ENCODE data around the gene VWA5A.
A peak's percentile ranks its signal among the peaks of the same experiment; 100 is the strongest.

The VWA5A gene

DNA sequence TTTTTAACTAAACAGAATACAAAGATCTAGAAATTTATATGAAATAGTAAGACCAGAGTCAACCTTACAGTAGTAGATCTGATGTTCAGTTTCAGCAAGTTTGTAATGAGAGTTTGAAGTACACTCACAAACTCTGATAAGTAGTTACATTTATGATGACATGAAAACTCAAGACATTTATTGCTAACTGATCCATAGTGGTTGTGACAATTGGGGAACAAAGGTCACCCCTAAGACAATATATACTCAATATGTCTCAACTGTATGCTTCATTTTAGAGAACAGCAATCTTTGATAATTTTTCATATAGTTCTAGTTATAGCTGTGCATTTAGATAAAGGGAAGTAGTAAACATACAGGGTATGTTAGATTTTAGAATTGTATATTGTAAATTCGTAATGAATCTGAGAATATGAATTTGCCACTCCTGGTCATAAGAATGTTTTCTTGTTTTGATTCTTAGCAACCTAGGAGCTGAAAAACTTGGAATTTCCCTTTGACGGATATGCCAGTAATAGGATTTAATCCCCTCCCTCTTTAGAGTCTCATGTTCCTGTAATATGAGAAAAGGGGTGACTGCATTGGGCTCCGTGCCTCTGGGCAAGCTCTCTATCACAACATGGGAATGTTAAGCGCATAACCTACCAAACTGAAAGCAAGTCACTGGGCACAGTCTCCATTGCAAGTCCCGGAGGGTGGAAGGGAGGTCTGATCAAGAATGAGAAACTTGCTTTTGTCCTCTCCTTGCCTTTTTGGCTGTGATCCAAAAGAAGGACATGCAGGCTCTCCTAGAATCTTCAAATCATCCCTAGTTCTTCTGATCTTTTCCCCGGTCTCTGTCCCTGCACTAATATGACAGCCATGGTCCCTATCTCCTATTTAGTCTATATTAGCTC, 79.3 kb downstream of the VWA5A start:
- Histone ChIP-seq H4K20me1 (ENCODE audit: insufficient read depth, low read length) (no peaks in the 10 kb centered on the region), H3K9me3 (ENCODE audit: insufficient read depth, low read length) (no peaks in the 10 kb centered on the region), H3K4me3 (ENCODE audit: low read length) (no peak overlapping the region), H3K27me3 (ENCODE audit: low read depth, low read length) (peaks cover 7% of the 10 kb centered on the region; the same call in 1 of the 2 replicates), H3K79me2 (ENCODE audit: low read length) (no peaks in the 10 kb centered on the region), H3K9ac (ENCODE audit: low read length) (no peak overlapping the region), H3K27ac (ENCODE audit: low read length) (no peak overlapping the region), H3K36me3 (replicated peaks; ENCODE audit: low read depth, low read length) (no peaks in the 10 kb centered on the region), H3K4me1 (ENCODE audit: low read length) (peaks cover 24% of the 10 kb centered on the region), H3K4me2 (ENCODE audit: low read length) (peak overlapping the region; percentile 2; the same call in 1 of the 2 replicates), H2AFZ (ENCODE audit: low read depth, low read length) (no peak overlapping the region)
- TF ChIP-seq, protein P1, sequence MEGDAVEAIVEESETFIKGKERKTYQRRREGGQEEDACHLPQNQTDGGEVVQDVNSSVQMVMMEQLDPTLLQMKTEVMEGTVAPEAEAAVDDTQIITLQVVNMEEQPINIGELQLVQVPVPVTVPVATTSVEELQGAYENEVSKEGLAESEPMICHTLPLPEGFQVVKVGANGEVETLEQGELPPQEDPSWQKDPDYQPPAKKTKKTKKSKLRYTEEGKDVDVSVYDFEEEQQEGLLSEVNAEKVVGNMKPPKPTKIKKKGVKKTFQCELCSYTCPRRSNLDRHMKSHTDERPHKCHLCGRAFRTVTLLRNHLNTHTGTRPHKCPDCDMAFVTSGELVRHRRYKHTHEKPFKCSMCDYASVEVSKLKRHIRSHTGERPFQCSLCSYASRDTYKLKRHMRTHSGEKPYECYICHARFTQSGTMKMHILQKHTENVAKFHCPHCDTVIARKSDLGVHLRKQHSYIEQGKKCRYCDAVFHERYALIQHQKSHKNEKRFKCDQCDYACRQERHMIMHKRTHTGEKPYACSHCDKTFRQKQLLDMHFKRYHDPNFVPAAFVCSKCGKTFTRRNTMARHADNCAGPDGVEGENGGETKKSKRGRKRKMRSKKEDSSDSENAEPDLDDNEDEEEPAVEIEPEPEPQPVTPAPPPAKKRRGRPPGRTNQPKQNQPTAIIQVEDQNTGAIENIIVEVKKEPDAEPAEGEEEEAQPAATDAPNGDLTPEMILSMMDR (IDR thresholded peaks at IDR 0.05; ENCODE audit: low read depth, low read length) = no peak
- TF ChIP-seq EZH2phosphoT487 (IDR thresholded peaks at IDR 0.05; ENCODE audit: low read depth) = no peak

DNA sequence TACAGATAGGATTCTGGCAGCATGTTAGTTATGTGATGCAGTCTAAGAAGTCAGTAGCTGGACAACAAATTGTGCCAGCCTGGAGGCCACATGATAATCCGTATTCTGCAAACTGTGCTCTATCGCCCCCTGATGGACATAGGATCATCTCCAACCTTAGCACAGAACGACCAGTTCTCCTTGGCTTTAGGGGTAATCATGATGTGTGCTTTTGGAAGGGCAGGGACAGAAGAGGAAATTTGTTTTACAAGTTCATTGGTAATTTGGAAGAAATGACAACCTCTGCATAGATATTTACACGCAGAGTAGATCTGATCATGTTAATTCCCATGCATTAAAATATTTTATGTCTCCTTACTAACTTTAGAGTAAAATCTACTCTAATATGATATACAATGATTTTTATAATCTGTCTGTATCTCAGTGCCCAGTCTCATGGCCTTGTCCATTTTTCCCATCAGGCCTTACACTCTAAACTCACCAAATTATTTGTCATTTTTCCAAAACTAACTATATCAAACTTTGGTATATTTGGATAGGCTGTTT, 80.0 kb downstream of the VWA5A start:
- Histone ChIP-seq H2AFZ (ENCODE audit: low read depth, low read length) (no peak overlapping the region), H4K20me1 (ENCODE audit: insufficient read depth, low read length) (no peaks in the 10 kb centered on the region), H3K27me3 (ENCODE audit: low read depth, low read length) (peaks cover 7% of the 10 kb centered on the region; the same call in 1 of the 2 replicates), H3K79me2 (ENCODE audit: low read length) (no peaks in the 10 kb centered on the region), H3K9ac (ENCODE audit: low read length) (no peak overlapping the region), H3K27ac (ENCODE audit: low read length) (no peak overlapping the region), H3K4me2 (ENCODE audit: low read length) (0 out of 2 replicates have a peak overlapping the region, but pooled peaks have one; percentile 2), H3K9me3 (ENCODE audit: insufficient read depth, low read length) (no peaks in the 10 kb centered on the region), H3K4me1 (ENCODE audit: low read length) (peaks cover 24% of the 10 kb centered on the region), H3K36me3 (replicated peaks; ENCODE audit: low read depth, low read length) (no peaks in the 10 kb centered on the region), H3K4me3 (ENCODE audit: low read length) (no peak overlapping the region)
- TF ChIP-seq, protein P1 (IDR thresholded peaks at IDR 0.05; ENCODE audit: low read depth, low read length) = peak; percentile 89
- no peak for TF ChIP-seq EZH2phosphoT487 (IDR thresholded peaks at IDR 0.05; ENCODE audit: low read depth)

Measured in OCI-LY3 (cell line).